NCI-H1417 treated with DMSO at 0.1 percent for 48 hours (cell line): Measurements from ENCODE around the gene ACSM2B.
"Not testable (repeated sequence)": the region's sequence is repeated elsewhere in the genome, so short reads cannot be mapped to it uniquely, and the experiment has no call there.

Experiments used
- DNase-seq: peaks from one replicate; lab custom pipeline; 2025; lab: John Stamatoyannopoulos, UW

ACSM2B gene

DNA sequence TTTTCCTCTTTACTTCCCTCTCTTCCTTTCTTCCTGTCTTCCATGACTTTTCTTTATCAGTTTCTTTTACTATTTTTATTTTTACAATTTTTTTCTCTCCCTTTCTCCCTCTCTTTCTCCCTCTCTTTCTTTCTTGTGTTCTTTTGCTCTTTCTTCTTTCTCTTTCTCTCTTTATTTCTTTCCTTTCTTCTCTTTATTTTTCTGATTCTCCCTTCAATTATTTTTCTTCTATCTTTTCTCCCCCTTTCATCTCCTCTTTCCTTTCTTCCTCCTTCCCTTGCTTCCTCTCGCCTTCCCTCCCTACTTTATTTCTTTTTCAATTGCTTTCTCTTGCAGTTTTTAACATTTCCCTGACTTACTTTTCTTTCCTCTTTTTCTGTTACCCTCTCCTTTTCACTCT, 39.5 kb downstream of the ACSM2B start:
- DNase-seq, result not testable (repeated sequence)

DNA sequence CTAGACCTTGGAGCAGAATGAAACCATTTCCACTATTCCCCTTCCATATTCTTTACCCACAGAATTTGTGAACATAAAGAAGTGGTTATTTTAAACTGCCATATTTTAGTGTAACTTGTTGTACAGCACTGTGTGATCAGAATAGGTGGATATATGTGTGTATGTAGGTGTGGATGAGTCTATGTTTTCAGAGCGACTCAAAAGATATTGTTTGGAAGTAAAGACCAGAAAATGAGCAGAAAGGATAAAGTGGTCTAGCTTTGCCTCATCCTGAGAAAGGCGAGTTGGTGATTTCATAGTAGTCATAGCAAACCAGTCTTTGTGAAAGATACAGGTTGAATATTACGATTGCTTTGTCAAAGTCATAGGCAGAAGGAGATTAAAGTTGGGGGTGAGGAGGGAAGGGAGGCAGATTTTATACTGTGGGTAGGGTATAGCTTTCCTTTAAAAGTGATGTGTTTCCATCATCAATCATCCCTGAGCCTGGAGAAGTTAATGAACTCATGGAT, 43.8 kb downstream of the ACSM2B start:
- not testable (repeated sequence) for DNase-seq

GRCh38 chr16:20531795-20532194, 44.4 kb downstream of the ACSM2B start:
- not testable (repeated sequence) for DNase-seq

DNA sequence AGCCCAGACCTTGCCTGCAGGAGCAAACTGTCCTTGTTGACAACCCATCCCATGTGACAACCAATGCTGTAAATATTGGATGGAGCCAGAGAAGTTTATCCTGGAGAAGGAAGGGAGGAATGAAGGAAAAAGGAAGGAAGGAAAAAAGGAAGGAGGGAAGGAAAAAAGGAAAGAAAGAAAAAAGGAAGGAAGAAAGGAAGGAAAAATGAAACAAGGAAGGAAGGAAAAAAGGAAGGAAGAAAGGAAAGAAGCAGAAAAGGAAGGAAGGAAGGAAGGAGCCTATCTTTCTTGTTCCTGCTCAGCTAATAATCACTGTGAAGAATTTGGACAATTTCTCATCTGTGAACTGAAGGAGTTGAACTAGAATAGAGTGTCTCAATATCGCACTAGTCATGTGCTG, 56.1 kb downstream of the ACSM2B start:
- no peak for DNase-seq

DNA sequence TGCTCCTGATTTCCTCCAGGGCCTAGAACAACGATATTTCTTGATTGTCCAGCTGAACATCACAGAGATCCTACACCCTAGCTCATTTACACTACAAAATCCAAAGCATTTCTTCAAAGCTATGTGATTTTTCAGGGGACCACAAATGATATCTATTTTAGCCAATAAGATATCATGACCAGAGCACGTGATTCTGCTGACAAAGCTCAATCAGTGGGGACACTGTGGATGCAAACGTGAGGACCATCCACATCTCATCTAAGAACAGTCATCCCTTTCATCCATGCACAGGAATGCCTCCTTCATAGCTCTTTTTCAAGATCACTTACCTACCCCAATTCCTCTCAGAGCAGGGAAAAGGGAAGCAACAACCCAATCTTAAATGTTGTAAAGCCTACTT, 56.9 kb downstream of the ACSM2B start:
- DNase-seq, result no peak

DNA sequence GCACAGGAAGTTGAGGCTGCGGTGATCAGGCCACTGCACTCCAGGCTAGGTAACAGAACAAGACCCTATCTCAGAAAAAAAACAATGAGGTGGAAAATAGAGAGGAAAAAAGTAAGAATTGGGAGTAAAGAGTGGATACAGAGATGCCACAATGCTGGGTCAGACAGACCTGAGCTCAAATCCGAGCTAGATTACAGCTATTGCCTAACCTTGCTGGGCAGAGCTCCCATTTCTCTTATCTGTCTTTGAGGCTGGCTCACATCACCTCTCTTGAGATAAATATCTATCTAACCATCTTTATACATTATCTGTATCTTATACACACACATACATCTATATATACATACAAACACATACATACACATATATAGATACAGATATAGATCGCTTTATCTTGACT, 59.0 kb downstream of the ACSM2B start:
- DNase-seq, result no peak

- no peak for DNase-seq
Measured at GRCh38 chr16:20515688-20516090, 60.5 kb downstream of the ACSM2B start.

DNA sequence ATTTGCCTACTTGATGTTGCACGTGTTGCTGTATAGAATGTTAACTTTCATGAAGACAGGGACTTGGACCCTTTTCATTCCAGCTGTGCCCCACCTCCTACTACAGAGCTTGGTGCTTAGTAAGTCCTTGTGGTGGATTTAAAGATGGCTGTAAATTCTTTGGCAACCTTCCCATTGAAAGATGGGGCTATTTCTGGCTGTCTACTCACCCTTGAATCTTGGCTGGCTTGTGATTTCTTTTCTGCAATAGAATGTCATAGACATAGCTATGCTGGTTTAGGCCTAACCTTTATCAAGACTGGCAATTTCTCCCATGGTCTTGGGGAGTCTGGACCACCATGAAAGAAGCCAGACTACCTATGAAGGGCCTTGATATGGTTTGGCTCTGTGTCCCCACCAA, 65.8 kb downstream of the ACSM2B start:
- DNase-seq, result no peak

- no peak for DNase-seq
Measured at GRCh38 chr16:20507280-20507679, 68.9 kb downstream of the ACSM2B start.

- no peak for DNase-seq
Measured at GRCh38 chr16:20504418-20504817, 71.7 kb downstream of the ACSM2B start.

GRCh38 chr16:20491448-20491847, 84.7 kb downstream of the ACSM2B start:
- DNase-seq, result not testable (repeated sequence)

- not testable (repeated sequence) for DNase-seq
Measured at GRCh38 chr16:20490994-20491393, 85.2 kb downstream of the ACSM2B start.
